ENCODE data around the gene PDX1. TPM values are rescaled to one million over a fixed set of nuclear protein-coding genes. Genes with fewer than 3 reads are reported as not detected.

PDX1 gene
- not detected for total RNA-seq

DNA sequence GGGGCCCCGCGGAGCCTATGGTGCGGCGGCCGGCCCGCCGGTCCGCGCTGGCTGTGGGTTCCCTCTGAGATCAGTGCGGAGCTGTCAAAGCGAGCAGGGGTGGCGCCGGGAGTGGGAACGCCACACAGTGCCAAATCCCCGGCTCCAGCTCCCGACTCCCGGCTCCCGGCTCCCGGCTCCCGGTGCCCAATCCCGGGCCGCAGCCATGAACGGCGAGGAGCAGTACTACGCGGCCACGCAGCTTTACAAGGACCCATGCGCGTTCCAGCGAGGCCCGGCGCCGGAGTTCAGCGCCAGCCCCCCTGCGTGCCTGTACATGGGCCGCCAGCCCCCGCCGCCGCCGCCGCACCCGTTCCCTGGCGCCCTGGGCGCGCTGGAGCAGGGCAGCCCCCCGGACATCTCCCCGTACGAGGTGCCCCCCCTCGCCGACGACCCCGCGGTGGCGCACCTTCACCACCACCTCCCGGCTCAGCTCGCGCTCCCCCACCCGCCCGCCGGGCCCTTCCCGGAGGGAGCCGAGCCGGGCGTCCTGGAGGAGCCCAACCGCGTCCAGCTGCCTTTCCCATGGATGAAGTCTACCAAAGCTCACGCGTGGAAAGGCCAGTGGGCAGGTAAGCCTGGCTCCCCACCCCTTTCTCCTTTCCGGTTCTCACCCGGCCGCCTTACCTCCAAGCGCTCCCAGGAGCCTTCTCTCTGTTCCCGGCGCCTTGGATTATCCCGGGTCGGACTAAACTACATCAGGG lies at the start of gene PDX1:
Gene PDX1, plus strand, starts transcription at position 67 of the 743 bp plus-strand sequence. Its CDS starts 139 bp downstream, at position 206.

DNA sequence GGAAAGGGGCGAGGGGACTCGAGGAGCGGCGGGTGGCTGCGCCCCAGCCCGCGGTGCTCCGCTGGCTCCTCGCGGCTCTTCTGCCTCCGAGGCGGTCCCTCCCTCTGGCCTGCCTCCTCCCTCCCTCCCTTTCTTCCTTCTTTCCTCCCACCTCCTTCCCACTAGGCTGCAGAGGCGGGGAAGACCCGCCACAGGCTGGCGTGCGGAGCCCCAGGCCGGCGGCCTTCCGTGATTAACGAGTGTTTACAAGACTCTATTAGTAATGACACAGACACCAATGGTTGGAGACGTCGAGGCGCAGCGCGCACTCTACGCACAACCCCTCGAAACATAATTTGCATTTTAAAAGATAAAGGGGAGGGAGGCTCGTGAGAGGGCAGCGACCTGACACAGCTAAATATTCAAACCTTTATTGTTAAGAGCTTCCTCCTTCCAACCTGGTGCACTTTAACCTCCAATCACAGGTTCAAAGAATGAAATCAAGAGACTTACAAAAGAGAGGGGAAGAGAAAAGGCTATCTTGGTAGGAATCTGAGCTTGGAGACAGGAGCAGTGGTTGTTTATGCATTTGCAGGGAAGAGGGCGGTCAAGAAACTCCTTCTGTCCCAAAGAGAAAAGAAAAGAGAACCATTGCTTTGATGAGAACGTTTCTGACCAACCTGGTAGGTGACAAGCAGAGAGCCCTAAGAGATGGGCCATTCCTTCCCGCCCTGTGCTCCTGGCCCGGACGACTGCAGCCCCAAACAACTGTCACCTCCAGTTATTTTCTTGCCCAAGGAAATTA lies 49.5 kb downstream of the PDX1 start, which contains the start of gene CDX2:
Gene CDX2, minus strand, starts transcription at position 234 of the 784 bp plus-strand sequence. CDS start 309 bp downstream, outside the sequence.

Small RNAs within 50 kb of the gene (small RNA-seq; reads per million reads assigned to genes)
- gene ATP5F1EP2 = 0 reads per million in 2 donors

Other genes starting within 250 kb of the PDX1 start
- not detected for gene GSX1, start 127.5 kb upstream of the PDX1 start, total RNA-seq
- gene CDX2, start 49.3 kb downstream of the PDX1 start, total RNA-seq = not detected
- not detected for gene URAD, start 68.7 kb downstream of the PDX1 start, total RNA-seq
- gene FLT3, start 180.6 kb downstream of the PDX1 start, total RNA-seq = not detected
- 10 to 100 TPM; 20.0 to 21.0 TPM for gene PAN3, start 218.5 kb downstream of the PDX1 start, total RNA-seq